NCI-H1436 (cell line): Measurements from ENCODE around the gene RNF212B.

Experiments
- DNase-seq: peaks from one replicate; lab custom pipeline; 2025; lab: John Stamatoyannopoulos, UW

Gene RNF212B

GRCh38 chr14:23296012-23296777 lies 58.5 kb downstream of the RNF212B start:
- no peak for DNase-seq

GRCh38 chr14:23297096-23297495 lies 59.4 kb downstream of the RNF212B start:
- no peak for DNase-seq

GRCh38 chr14:23297611-23298277 lies 60.0 kb downstream of the RNF212B start:
- no peak for DNase-seq

GRCh38 chr14:23299211-23299957 lies 61.6 kb downstream of the RNF212B start:
- DNase-seq: peak; percentile 21

- DNase-seq: no peak
Measured at GRCh38 chr14:23299986-23300686, 62.4 kb downstream of the RNF212B start.

GRCh38 chr14:23300687-23301223 lies 63.0 kb downstream of the RNF212B start:
- no peak for DNase-seq

- peak; percentile 96 for DNase-seq
Measured at GRCh38 chr14:23301288-23301968, 63.7 kb downstream of the RNF212B start.

- no peak for DNase-seq
Measured at GRCh38 chr14:23301969-23302289, 64.2 kb downstream of the RNF212B start.

- peak; percentile 58 for DNase-seq
Measured at GRCh38 chr14:23302290-23303225, 64.8 kb downstream of the RNF212B start, which contains the start of gene PPP1R3E. PPP1R3E (minus strand) TSS chr14:23302859; CDS start chr14:23302576, 283 bp downstream.

- peak; percentile 70 for DNase-seq
Measured at GRCh38 chr14:23306412-23307145, 68.8 kb downstream of the RNF212B start, which contains the start of gene BCL2L2. BCL2L2 (plus strand) TSS chr14:23306833; CDS start chr14:23307768, 935 bp downstream.

- no peak for DNase-seq
Measured at GRCh38 chr14:23307146-23307530, 69.4 kb downstream of the RNF212B start.

GRCh38 chr14:23307687-23308644 lies 70.2 kb downstream of the RNF212B start:
- no peak for DNase-seq

- DNase-seq: no peak
Measured at GRCh38 chr14:23308721-23309445, 71.1 kb downstream of the RNF212B start.

GRCh38 chr14:23310546-23310945 lies 72.8 kb downstream of the RNF212B start:
- no peak for DNase-seq

- no peak for DNase-seq
Measured at GRCh38 chr14:23316300-23316699, 78.6 kb downstream of the RNF212B start.

GRCh38 chr14:23319746-23320583 lies 82.2 kb downstream of the RNF212B start:
- DNase-seq: no peak
